Measurements from ENCODE around the gene SMG6. TPM values are rescaled to one million over a fixed set of nuclear protein-coding genes. Genes with fewer than 3 reads are reported as not detected.

SMG6 gene
- total RNA-seq, 6 experiments from 2014 or later: 7.4 to 10.4 (median 8.9) TPM

GRCh38 chr17:2040942-2041560 lies 262.5 kb downstream of the SMG6 start:
- WGBS (ENCODE audit: insufficient coverage, low coverage, low lambda C conversion rate, missing lambda C conversion rate): 33% methylated on average over 6 of the region's 16 CpGs
- H3K9me3 ChIP-seq: no peaks in the 10 kb centered on the region
- H3K27ac ChIP-seq: peak overlapping the region in 2 of 3 donors; percentile 77 to 83
- peaks cover 0 to 13% (median 0%) of the 10 kb centered on the region in 4 donors for H3K4me1 ChIP-seq
- DNase-seq (no peak), ATAC-seq (no peak)
- H3K27me3 ChIP-seq: no peaks in the 10 kb centered on the region
- peak overlapping the region; percentile 64 to 98 (median 88) for H3K4me3 ChIP-seq
- TF ChIP-seq CTCF (IDR thresholded peaks at IDR 0.05) (no peak), POLR2A (IDR thresholded peaks at IDR 0.05) (no peak)
- peaks cover 0 to 12% (median 5%) of the 10 kb centered on the region in 4 donors for H3K36me3 ChIP-seq
- intact Hi-C loops (cut with DNase I): loop anchor here (5.0 kb wide), 1 partner anchor 134 kb away; no protein-coding TSS in a partner anchor

- H3K27me3 ChIP-seq: no peaks in the 10 kb centered on the region
- no peak for TF ChIP-seq POLR2A (IDR thresholded peaks at IDR 0.05)
- no peak for TF ChIP-seq CTCF (IDR thresholded peaks at IDR 0.05)
- no peaks in the 10 kb centered on the region for H3K9me3 ChIP-seq
- H3K4me1 ChIP-seq: peaks cover 0 to 13% (median 0%) of the 10 kb centered on the region in 4 donors
- DNase-seq (no peak), ATAC-seq (no peak)
- intact Hi-C loops (cut with DNase I): loop anchor here (5.0 kb wide), 1 partner anchor 133 kb away; no protein-coding TSS in a partner anchor
- H3K4me3 ChIP-seq: no peak overlapping the region
- no peak overlapping the region for H3K27ac ChIP-seq
- H3K36me3 ChIP-seq: peaks cover 0 to 15% (median 7%) of the 10 kb centered on the region in 4 donors
- 100% methylated on average over 2 of the region's 7 CpGs for WGBS (ENCODE audit: insufficient coverage, low coverage, low lambda C conversion rate, missing lambda C conversion rate)
Measured at GRCh38 chr17:2040219-2040827, 263.3 kb downstream of the SMG6 start.

GRCh38 chr17:2037155-2037554 lies 266.4 kb downstream of the SMG6 start:
- H3K4me1 ChIP-seq: peaks cover 0 to 6% (median 0%) of the 10 kb centered on the region in 4 donors
- H3K9me3 ChIP-seq: no peaks in the 10 kb centered on the region
- no peak overlapping the region for H3K4me3 ChIP-seq
- H3K27me3 ChIP-seq: no peaks in the 10 kb centered on the region
- intact Hi-C loops (cut with DNase I): no loop called here
- no peak for DNase-seq
- WGBS (ENCODE audit: insufficient coverage, low coverage, low lambda C conversion rate, missing lambda C conversion rate): 91% methylated on average over 4 of the region's 10 CpGs
- no peak overlapping the region for H3K27ac ChIP-seq
- TF ChIP-seq CTCF (IDR thresholded peaks at IDR 0.05) (no peak), POLR2A (IDR thresholded peaks at IDR 0.05) (no peak)
- H3K36me3 ChIP-seq: peaks cover 0 to 15% (median 7%) of the 10 kb centered on the region in 4 donors
- no peak for ATAC-seq

- WGBS (ENCODE audit: insufficient coverage, low coverage, low lambda C conversion rate, missing lambda C conversion rate): 80% methylated on average over 1 of the region's 29 CpGs
- ATAC-seq: no peak
- peaks cover 0 to 15% (median 7%) of the 10 kb centered on the region in 4 donors for H3K36me3 ChIP-seq
- no peaks in the 10 kb centered on the region for H3K9me3 ChIP-seq
- DNase-seq: no peak
- no peaks in the 10 kb centered on the region for H3K27me3 ChIP-seq
- intact Hi-C loops (cut with DNase I): no loop called here
- no peak overlapping the region for H3K27ac ChIP-seq
- H3K4me3 ChIP-seq: no peak overlapping the region
- TF ChIP-seq CTCF (IDR thresholded peaks at IDR 0.05) (no peak), POLR2A (IDR thresholded peaks at IDR 0.05) (no peak)
- peaks cover 0 to 9% (median 2%) of the 10 kb centered on the region in 4 donors for H3K4me1 ChIP-seq
Measured at GRCh38 chr17:2035541-2036488, 267.8 kb downstream of the SMG6 start.
